ENCODE data around the gene RGS7BP. TPM values are rescaled to one million over a fixed set of nuclear protein-coding genes. Genes with fewer than 3 reads are reported as not detected.

The RGS7BP gene
- under 0.01 TPM in 1 of 2 replicates, not detected in the other for total RNA-seq

DNA sequence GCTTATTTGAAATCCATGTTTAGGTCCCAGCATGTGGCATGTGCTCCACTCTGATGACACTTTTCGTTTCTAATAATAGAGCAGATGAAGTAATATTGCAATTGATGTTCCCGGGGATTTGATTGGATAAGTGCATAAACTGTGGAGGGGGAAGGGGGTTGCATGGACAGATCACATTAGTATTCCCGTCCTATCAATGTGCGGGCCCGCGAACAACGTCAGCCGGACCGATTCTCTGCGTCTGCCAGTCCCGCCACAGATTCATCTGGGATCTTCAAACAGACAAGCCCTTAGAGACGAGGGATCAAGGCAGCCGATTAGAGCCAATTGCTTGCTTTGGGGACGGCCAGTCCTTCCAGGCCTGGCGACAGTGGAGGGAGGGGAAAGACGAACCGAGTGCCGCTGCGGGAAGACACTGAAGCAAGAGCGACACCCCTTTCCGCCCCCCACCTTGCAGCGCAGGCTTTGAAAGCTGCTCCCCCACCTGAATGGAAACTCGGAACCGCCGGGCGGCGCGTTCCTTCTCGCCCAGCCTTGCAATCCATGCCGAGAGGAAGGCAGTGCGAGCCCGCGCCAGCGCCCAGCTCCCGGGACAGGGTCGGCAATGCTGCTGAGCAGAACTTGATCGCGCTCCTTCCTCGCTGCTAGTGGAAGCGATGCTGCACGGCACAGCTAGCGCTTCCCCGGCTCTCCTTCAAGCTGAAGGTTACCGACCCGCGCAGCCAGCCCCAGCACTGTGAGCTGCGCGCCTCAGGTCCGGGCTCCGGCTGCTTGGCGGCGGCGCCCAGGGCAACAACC, at the start of gene RGS7BP:
Gene RGS7BP (plus strand): TSS at position 247 of the 798 bp plus-strand sequence. CDS start 610 bp downstream, outside the sequence.
- peak within 1 kb of the TSS; percentile 52 for H3K4me3 ChIP-seq (ENCODE audit: low read depth, low read length)
- DNase-seq (ENCODE audit: low read depth), result no peak
- TF ChIP-seq, protein P1, sequence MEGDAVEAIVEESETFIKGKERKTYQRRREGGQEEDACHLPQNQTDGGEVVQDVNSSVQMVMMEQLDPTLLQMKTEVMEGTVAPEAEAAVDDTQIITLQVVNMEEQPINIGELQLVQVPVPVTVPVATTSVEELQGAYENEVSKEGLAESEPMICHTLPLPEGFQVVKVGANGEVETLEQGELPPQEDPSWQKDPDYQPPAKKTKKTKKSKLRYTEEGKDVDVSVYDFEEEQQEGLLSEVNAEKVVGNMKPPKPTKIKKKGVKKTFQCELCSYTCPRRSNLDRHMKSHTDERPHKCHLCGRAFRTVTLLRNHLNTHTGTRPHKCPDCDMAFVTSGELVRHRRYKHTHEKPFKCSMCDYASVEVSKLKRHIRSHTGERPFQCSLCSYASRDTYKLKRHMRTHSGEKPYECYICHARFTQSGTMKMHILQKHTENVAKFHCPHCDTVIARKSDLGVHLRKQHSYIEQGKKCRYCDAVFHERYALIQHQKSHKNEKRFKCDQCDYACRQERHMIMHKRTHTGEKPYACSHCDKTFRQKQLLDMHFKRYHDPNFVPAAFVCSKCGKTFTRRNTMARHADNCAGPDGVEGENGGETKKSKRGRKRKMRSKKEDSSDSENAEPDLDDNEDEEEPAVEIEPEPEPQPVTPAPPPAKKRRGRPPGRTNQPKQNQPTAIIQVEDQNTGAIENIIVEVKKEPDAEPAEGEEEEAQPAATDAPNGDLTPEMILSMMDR (conservative IDR thresholded peaks at IDR 0.05; ENCODE audit: low read depth, low read length), result no peak

DNA sequence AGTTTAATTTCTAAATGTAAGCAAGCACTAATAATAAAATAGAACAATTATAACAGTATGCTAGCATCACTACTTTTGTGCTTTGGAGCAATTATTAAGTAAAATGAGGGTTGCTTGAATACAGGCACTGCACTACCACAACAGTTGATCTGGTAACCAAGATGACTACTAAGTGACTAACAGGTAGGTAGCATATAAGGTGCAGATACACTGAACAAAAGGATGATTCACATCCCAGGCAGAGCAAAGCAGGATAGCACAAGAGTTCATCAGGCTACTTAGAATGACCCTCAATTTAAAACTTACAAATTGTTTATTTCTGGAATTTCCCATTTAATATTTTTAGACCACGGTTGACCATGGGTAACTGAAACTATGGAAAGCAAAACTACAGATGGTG, 48.0 kb upstream of the RGS7BP start:
- DNase-seq (ENCODE audit: low read depth), result no peak
- no peak overlapping the region for H3K4me3 ChIP-seq (ENCODE audit: low read depth, low read length)
- TF ChIP-seq, protein P1 (conservative IDR thresholded peaks at IDR 0.05; ENCODE audit: low read depth, low read length), result no peak

DNA sequence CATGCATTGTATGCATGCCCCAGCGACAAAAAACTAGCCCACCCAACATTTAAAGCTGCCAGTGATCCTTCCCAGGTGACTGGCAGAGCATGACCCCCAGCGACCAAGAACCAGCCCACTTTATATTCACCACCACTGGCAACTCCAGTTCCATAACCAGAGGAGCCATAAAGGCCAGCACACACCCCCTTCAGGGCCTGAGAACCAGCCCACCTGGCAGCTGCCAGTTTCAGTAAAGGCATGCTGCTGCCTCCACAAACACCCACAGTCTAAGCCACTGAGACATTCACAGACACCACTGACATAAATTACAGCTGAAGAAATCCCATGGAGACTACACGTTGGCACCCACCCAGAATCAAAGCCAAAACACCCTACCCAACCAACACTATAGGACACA, 46.9 kb upstream of the RGS7BP start:
- DNase-seq (ENCODE audit: low read depth), result no peak
- TF ChIP-seq, protein P1 (conservative IDR thresholded peaks at IDR 0.05; ENCODE audit: low read depth, low read length), result no peak
- no peak overlapping the region for H3K4me3 ChIP-seq (ENCODE audit: low read depth, low read length)

DNA sequence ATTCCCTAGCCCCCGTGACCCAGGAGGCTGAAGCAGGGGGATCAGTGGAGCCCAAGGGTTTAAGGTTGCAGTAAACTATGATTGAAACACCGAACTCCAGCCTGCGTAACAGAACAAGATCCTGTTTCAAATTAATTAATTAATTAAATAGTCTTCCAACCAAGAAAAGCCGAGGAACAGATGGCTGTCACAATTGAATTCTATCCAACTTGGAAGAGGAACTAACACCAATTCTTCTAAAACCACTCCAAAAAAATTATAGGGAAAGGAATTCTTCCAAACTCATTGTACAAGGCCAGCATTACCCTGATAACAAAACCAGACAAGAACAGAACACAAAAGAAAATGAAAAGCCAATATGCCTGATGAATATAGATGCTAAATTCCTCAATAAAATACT, 43.4 kb upstream of the RGS7BP start:
- DNase-seq (ENCODE audit: low read depth), result no peak
- H3K4me3 ChIP-seq (ENCODE audit: low read depth, low read length), result no peak overlapping the region
- TF ChIP-seq, protein P1 (conservative IDR thresholded peaks at IDR 0.05; ENCODE audit: low read depth, low read length), result no peak

DNA sequence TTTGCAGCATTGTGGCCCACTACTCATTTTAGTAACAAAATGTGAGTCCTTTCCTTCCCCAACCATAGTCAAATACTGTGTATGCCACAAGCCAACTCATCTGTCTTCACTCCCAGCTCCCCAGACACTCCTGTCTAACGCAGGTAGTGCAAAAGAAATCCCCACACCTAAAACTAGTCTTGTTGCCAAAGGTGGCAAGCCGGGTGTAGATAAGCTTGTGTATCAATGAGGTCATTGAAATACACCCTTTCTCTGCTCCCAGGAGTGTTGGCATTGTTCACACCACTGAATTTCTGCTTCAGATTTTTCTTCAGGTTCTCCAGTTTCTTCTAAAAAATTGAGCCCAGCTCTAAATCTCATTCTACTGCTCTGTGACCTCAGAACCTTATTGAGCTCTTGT, 19.7 kb upstream of the RGS7BP start:
- TF ChIP-seq, protein P1 (conservative IDR thresholded peaks at IDR 0.05; ENCODE audit: low read depth, low read length), result no peak
- DNase-seq (ENCODE audit: low read depth), result no peak
- no peak overlapping the region for H3K4me3 ChIP-seq (ENCODE audit: low read depth, low read length)

DNA sequence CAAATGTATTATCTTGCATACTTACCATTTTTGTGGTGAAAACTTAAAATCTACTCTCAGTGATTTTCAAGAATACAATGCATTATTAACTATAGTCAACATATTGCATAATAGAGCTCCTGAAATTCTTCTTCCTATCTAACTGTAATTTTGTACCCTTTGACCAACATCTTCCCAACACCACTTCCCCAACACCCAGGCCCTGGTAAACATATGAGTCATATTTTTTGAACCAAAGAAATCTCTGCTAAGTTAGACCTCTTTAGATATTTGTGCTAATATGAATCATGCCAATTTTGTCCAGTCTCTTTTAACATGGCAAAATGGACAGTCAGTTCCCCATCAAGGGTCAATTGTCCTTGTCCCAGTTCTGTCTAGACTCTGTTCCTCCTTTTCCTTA, 18.5 kb upstream of the RGS7BP start:
- DNase-seq (ENCODE audit: low read depth), result no peak

More for the DNA sequence above, 18.5 kb upstream of the RGS7BP start:
- TF ChIP-seq, protein P1 (conservative IDR thresholded peaks at IDR 0.05; ENCODE audit: low read depth, low read length), result no peak
- no peak overlapping the region for H3K4me3 ChIP-seq (ENCODE audit: low read depth, low read length)

Measured in epithelial cell of proximal tubule (primary cell).